Dermis blood vessel endothelial cell (primary cell): ENCODE measurements around the gene SPATA13. TPM values are rescaled to one million over a fixed set of nuclear protein-coding genes. Genes with fewer than 3 reads are reported as not detected.
"Not testable (repeated sequence)": the region's sequence is repeated elsewhere in the genome, so short reads cannot be mapped to it uniquely, and the experiment has no call there.

Source experiments
- DNase-seq: peaks from one replicate; pipeline ENCODE4 v3.0.0; 2010
- total RNA-seq: library from RNA; depleted of rRNA; stranded (reverse); fragments of >200 nt; gene quantifications from 2 replicates; pipeline ENCODE4 v1.2.3, GENCODE V29; 2014

The SPATA13 gene
- total RNA-seq, 1 donor from 2014 or later = 2.4 TPM

DNA sequence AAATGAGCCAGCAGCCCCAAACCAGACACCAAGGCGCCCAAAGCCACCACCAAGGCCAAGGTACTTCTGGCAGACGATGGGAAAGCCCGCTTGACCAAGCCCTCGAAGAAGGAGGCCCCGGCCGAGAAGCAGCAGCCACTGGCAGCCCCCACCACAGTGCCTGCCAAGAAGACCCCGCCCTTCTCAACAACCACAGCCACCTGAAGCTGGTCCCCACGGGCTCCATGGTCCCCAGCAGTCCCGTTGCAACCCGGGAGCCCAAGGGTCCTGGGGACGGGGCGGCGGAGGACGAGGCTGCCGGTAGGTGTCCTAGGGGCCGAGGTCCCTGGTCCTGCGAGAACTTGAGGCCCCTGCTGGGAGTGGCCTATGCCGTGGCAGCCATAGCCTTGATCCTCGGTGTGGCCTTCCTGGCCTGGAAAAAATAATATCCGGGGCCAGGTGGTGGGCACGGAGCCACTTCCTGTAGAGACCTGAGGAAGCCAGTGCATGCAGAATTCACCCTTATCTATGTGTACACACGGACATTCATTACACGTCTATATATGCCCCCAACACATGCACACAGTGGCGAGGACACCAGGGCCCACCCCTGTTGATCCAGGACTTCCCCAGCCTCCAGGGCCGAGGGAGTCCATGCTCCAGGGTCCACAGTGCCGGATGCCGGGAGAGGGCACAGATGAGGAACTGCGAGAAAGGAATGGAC, 162.7 kb downstream of the SPATA13 start:
- no peak for DNase-seq

GRCh38 chr13:24323739-24324075, 163.2 kb downstream of the SPATA13 start:
- no peak for DNase-seq

DNA sequence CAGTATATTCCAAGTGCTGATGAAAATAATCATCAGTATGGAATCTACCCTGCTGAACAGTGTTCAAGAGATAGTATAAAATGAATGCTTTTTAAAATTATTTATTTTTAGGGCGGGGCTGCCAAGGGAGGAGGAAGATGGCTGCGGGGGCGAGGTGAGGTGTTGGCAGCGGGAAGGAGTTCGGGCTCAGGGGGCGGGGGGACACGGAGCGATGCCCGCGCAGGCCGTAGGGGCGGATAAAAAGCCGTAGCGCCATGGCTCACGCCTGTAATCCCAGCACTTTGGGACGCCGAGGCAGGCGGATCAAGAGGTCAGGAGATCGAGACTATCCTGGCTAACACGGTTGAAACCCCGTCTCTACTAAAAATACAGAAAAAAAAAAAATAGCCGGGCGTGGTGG, 167.1 kb downstream of the SPATA13 start:
- DNase-seq = not testable (repeated sequence)

DNA sequence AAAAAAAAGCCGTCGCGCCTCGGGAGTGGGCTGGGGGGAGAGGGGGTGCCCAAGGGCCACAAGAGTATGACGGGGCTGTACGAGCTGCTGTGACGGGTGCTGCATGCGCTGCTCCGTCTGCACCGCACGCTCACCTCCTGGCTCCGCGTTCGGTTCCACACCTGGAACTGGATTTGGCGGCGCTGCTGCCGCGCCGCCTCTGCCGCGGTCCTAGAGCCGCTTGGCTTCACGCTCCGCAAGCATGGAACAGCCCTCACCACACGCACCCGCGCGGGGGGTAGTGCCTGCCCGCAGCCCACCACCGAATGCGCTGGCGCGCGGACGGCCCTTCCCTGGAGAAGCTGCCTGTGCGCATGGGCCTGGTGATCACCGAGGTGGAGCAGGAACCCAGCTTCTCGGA, 167.6 kb downstream of the SPATA13 start:
- DNase-seq = no peak

- no peak for DNase-seq
Measured at GRCh38 chr13:24338721-24339120, 178.2 kb downstream of the SPATA13 start.

DNA sequence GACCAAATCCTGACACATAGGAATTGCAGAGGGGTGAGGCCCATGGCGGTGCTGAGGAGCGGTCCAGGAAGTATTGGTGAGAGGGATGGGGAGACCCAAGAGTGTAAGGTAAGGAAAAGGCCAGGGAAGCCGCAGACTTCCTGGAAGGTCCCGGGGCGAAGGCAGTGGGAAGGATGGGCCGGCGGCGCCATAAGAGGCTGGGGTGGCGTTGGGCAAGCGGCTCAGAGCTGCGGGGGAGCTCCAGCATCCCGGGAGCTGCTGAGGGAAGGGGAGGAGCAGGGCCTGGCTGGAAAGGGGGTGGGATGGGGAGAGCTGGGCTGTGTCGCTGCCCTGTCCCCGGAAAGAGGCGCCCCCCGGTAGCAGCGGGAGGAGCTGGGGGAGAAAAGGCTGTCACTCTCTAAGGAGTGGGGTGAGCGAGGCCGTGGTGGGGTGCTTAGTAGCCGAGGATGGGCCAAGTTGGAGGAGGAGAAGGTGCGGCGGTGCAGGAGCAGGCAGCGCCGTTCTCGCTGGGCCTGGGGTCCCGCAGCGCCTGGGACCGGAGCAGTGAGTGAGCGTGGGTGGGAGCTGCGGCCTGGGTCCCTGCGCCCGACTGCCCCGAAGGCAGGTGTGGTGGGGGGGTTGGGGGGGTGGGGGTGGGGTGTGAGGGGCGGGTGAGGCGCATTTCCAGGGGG, 179.6 kb downstream of the SPATA13 start:
- no peak for DNase-seq

DNA sequence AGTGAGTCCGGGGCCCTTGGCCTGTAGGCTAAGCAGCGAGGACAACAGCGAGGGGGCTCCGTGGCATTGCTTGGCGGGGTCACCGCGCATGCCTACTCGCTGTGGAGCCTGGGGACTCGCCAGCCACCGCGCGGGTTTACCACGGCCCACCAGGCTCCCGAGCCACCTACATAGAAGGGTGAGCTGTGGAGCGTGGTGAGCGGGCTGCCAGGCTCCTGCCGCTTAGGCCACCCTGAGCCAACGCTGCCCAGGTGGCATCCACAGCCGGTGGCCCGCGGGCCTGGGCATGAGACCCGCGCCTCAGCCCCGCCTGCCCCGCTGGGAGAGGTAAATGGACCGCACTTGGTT, 180.1 kb downstream of the SPATA13 start:
- DNase-seq = no peak

DNA sequence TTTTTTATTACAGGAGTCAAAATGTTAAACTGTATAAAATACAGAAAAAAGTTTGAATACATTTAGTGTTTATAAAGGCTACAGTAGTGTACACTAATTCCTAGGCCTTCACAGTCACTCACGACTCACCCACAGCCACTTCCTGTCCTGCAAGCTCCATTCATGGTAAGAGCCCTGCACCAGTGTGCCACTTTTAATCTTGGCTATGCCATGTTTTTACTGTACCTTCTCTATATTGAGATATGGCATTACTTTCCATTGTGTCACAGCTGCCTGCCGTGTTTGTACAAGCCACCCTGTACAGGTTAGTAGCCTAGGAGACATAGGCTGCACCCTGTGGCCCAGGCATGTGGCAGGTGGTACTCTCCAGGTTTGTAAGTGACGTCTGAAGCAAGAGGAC, 180.9 kb downstream of the SPATA13 start:
- DNase-seq = no peak

- no peak for DNase-seq
Measured at GRCh38 chr13:24348385-24348784, 187.9 kb downstream of the SPATA13 start.

DNA sequence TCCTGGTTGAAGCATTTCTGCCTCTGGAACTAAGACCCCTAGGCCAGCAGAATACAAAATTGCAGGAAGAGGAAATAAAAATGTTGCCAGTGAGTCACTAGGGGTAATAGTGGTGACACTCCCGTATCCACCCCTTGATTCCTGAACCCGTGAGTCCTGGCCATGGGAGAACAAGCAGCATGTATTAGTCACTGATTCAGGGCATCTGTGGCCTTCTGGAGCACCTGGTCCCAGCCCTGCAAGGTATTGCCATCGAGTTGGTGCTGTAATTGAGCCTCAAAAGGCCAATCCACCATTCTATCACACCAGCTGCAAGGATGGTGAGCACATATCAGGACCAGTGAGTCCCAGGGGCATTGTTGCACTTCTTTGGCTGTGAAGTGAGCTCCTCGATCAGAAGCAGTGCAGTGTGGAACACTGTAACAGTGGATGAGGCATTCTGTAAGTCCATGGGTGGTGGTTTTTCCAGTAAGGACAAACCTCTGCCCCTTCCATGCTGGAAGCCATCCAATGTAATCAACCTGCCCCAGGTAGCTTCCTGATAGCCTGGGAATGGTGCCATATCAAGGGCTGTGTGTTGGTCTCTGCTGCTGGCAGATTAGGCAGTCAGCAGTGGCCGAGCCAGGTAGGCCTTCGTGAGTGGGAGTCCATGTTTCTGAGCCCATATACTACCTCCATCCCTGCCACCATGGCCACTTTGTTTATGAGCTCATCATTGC, 188.4 kb downstream of the SPATA13 start:
- peak; percentile 15 for DNase-seq

DNA sequence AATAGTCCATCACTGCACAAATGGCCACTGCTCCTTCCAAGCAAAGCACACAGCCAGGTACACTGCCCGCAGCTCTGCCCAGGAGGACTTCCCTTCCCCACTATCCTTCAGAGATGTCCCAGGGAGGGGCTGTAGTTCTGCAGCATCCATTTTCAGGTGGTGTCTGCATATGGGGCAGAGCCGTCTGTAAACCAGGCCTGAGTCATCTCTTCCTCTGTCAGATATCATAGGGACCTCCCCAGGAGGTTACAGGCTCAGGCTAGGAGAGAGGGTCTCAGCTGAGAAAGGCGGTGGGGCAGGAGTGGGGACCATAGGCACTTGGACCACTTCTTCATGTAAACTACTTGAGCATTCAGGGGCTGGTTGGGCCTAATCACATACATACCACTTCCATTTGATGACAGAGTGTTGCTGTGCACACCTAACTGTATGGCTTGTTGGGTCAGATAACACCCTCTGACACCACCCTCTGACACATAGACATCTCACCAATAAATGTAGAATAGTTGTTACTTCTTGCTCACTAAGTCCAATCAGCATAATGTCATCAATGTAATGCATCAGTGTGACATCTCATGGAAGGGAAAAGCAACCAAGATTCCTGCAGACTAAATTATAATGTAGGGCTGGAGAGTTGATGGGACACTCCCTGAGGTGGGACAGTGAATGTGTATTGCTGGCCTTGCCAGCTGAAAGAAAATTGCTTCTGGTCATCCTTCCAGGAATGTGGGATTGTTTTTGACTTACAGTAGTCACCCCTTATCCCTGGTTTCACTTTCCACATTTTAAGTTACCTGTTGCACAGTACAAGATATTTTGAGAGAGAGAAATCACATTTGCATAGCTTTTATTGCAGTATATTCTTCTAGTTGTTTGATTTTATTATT, 189.5 kb downstream of the SPATA13 start:
- DNase-seq = not testable (repeated sequence)

GRCh38 chr13:24351423-24351822, 190.9 kb downstream of the SPATA13 start:
- DNase-seq = no peak

DNA sequence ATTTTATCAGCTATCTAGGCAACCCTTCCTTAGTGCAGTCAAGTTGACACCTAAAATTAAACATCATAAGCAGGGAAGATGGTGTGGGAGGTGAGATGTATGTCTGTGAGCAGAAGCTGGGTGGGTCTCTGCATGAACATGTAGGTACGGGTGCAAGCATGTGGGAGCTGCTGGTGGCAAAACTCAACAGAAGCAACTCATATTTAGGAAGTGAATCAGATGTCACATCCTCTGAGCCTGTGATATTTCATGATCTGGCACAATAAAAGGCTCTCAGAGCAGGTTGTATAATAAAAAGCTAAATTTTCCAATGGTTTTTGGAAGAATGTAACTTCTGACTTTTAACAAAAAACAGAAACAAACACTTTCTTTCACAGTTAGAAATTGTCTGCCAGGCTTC, 193.2 kb downstream of the SPATA13 start:
- no peak for DNase-seq

GRCh38 chr13:24355103-24355502, 194.6 kb downstream of the SPATA13 start:
- DNase-seq = no peak

DNA sequence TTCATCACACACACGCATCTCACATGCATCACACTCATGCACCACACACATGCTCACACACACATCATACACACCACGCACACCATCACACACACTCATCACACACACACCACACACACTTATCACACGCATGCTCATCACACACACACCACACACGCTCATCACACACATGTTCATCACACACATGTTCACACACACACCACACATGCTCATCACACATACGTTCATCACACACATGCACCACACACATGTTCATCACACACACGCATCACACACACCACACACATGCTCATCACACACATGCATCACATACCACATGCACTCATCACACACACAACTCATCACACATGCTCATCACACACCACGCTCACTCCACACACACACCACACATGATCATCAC, 195.8 kb downstream of the SPATA13 start:
- no peak for DNase-seq

Other genes starting within 250 kb of the SPATA13 start
- gene C1QTNF9, start 148.9 kb downstream of the SPATA13 start, total RNA-seq = not detected in 2 replicates